Spleen (tissue), 11 donors: Measurements from ENCODE around the gene TCAIM. TPM values are rescaled to one million over a fixed set of nuclear protein-coding genes. Genes with fewer than 3 reads are reported as not detected.

ENCODE experiments used
- DNase-seq: peaks from one replicate; pipeline ENCODE4 v3.0.0-alpha.2; 2020
- H3K27ac ChIP-seq, 8 donors: fragments of 200-600 bp; sonication (generic) in 7 of 8; 1 replicate in 4 of 8; 2 replicates in 4 of 8; pipeline versions ENCODE4 v1.5.0 to v1.8.0; 2016 to 2021; ENCODE audit warnings: inconsistent platforms in 4 of 8, mild to moderate bottlenecking in 4 of 8, moderate library complexity in 1 of 8
- H3K27me3 ChIP-seq, 7 donors: fragments of 200-600 bp; sonication (generic) in 6 of 7; replicated peaks in 1 of 7; 1 replicate in 4 of 7; 2 replicates in 3 of 7; pipeline versions ENCODE4 v1.5.0 to v1.8.0; 2016 to 2021; ENCODE audit warnings: inconsistent platforms in 3 of 7, mild to moderate bottlenecking in 1 of 7
- H3K36me3 ChIP-seq, 6 donors: fragments of 200-600 bp; sonication (generic) in 5 of 6; 1 replicate in 4 of 6; 2 replicates in 2 of 6; pipeline versions ENCODE4 v1.5.0 to v1.8.0; 2016 to 2021; ENCODE audit warnings: inconsistent platforms in 2 of 6
- H3K4me1 ChIP-seq, 6 donors: fragments of 200-600 bp; sonication (generic) in 5 of 6; 1 replicate in 3 of 6; 2 replicates in 3 of 6; pipeline versions ENCODE4 v1.5.0 to v1.8.0; 2016 to 2021; ENCODE audit warnings: inconsistent platforms in 3 of 6
- H3K4me3 ChIP-seq, 8 donors: fragments of 200-600 bp; sonication (generic) in 7 of 8; 1 replicate in 4 of 8; 2 replicates in 4 of 8; pipeline versions ENCODE4 v1.5.0 to v1.8.0; 2016 to 2021; ENCODE audit warnings: inconsistent platforms in 4 of 8, mild to moderate bottlenecking in 4 of 8, moderate library complexity in 2 of 8
- H3K9me3 ChIP-seq, 8 donors: fragments of 200-600 bp; sonication (generic) in 7 of 8; 1 replicate in 4 of 8; 2 replicates in 4 of 8; pipeline versions ENCODE4 v1.5.0 to v1.8.0; 2016 to 2021; ENCODE audit warnings: inconsistent platforms in 4 of 8
- POLR2A ChIP-seq, 3 donors: fragments of 450-650 bp; IDR thresholded peaks; one replicate each; pipeline ENCODE4 v1.5.1; 2017; ENCODE audit warnings: antibody characterized with exemption in 3 of 3, mild to moderate bottlenecking in 1 of 3
- POLR2AphosphoS5 ChIP-seq, 3 donors: sonication (generic); formaldehyde crosslinking; IDR thresholded peaks; one replicate each; pipeline ENCODE4 v1.5.1; 2017; ENCODE audit warnings: antibody characterized with exemption in 3 of 3
- WGBS, 5 donors: extraction: QIAGEN DNeasy Blood & Tissue Kit in 3 of 5; methylation state at CpG; one replicate each; pipeline versions ENCODE4 v1.1.5 to v1.1.7; 2013 to 2018; 5-methylcytosine and 5-hydroxymethylcytosine counted together
- intact Hi-C: fragments of 100-400 bp; cut with DNase I; formaldehyde crosslinking; loops from one replicate; pipeline ENCODE4 v1.15.0; 2023; ENCODE audit warnings: low total_unique reads
- polyA plus RNA-seq, 3 donors: library from polyadenylated mRNA; stranded (reverse); fragments of 200-250 nt; gene quantifications; one replicate each; pipeline ENCODE4 v1.2.1, GENCODE V29; 2013
- total RNA-seq, 7 donors: library from RNA; depleted of rRNA in 3 of 7; stranded (reverse); fragments of >200 nt in 3 of 7; fragmentation: NEBNext Ultra II Directional in 4 of 7; extraction: Animal tissue kit (Norgen Biotek cat#: 25700) in 4 of 7; gene quantifications; one replicate each; pipeline versions ENCODE4 v1.1.0 to v1.2.1, GENCODE V29; 2016 to 2021
- TF ChIP-seq, protein P1 (sequence below), 11 experiments: fragments of 200-600 bp in 7 of 11; fragments of 450-650 bp in 4 of 11; sonication (generic) in 4 of 11; IDR thresholded peaks in 8 of 11; conservative IDR thresholded peaks in 3 of 11; 1 replicate in 7 of 11; 2 replicates in 4 of 11; pipeline versions ENCODE4 v1.4.0 to v1.8.0; 2016 to 2021; ENCODE audit warnings: antibody characterized with exemption in 11 of 11, inconsistent platforms in 4 of 11, mild to moderate bottlenecking in 1 of 11
- donor health status: healthy with polysubstance abuse.
- donor health status: DM: no; HTN: no; CAD: no; lungs with moderate emphysema.
- donor health status: DM: no; HTN: no; CAD: no.
- donor health status: Bipolar disorder and iron deficiency.
- donor health status: healthy.
- donor health status: DM: no; HTN: no; CAD: no.
- donor health status: DM: yes; HTN: yes; CAD: no.

Gene TCAIM
- total and polyA plus RNA-seq, 10 donors = 7.2 to 31.7 (median 22.9) TPM

DNA sequence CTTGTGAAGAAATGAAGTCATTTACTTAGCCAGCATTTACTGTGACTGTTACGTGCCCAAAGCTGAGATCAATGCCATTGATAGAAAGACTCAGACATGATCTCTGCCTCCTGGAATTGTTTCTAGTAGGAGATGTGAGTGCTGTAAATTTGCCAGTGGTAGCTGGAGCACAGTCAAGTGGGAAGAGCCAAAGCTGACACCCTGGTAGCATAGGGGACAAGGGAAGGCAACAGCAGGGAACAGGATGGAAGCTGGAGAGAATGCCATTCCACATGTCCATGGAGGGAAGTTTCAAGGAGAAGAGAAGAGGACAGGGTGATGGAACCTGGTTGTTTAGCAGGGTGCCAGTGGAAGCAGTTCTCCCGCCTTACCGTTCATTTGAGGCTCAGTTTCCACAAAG, 64.0 kb downstream of the TCAIM start:
- no peak for DNase-seq
- intact Hi-C loops = no loop called here
- no peak overlapping the region for H3K4me3 ChIP-seq
- H3K9me3 ChIP-seq = no peaks in the 10 kb centered on the region
- no peak overlapping the region for H3K27ac ChIP-seq
- H3K36me3 ChIP-seq = peaks cover 0 to 46% (median 6%) of the 10 kb centered on the region in 6 donors
- WGBS, 5 donors = 95 to 100% (median 98%) methylated on average over 3 of the region's 3 CpGs
- no peaks in the 10 kb centered on the region for H3K4me1 ChIP-seq
- TF ChIP-seq POLR2AphosphoS5 (IDR thresholded peaks at IDR 0.05) (no peak), POLR2A (IDR thresholded peaks at IDR 0.05) (no peak)
- TF ChIP-seq, protein P1, sequence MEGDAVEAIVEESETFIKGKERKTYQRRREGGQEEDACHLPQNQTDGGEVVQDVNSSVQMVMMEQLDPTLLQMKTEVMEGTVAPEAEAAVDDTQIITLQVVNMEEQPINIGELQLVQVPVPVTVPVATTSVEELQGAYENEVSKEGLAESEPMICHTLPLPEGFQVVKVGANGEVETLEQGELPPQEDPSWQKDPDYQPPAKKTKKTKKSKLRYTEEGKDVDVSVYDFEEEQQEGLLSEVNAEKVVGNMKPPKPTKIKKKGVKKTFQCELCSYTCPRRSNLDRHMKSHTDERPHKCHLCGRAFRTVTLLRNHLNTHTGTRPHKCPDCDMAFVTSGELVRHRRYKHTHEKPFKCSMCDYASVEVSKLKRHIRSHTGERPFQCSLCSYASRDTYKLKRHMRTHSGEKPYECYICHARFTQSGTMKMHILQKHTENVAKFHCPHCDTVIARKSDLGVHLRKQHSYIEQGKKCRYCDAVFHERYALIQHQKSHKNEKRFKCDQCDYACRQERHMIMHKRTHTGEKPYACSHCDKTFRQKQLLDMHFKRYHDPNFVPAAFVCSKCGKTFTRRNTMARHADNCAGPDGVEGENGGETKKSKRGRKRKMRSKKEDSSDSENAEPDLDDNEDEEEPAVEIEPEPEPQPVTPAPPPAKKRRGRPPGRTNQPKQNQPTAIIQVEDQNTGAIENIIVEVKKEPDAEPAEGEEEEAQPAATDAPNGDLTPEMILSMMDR (IDR thresholded peaks at IDR 0.05 in 8 of 11, conservative IDR thresholded peaks at IDR 0.05 in 3 of 11) = no peak
- no peaks in the 10 kb centered on the region for H3K27me3 ChIP-seq

DNA sequence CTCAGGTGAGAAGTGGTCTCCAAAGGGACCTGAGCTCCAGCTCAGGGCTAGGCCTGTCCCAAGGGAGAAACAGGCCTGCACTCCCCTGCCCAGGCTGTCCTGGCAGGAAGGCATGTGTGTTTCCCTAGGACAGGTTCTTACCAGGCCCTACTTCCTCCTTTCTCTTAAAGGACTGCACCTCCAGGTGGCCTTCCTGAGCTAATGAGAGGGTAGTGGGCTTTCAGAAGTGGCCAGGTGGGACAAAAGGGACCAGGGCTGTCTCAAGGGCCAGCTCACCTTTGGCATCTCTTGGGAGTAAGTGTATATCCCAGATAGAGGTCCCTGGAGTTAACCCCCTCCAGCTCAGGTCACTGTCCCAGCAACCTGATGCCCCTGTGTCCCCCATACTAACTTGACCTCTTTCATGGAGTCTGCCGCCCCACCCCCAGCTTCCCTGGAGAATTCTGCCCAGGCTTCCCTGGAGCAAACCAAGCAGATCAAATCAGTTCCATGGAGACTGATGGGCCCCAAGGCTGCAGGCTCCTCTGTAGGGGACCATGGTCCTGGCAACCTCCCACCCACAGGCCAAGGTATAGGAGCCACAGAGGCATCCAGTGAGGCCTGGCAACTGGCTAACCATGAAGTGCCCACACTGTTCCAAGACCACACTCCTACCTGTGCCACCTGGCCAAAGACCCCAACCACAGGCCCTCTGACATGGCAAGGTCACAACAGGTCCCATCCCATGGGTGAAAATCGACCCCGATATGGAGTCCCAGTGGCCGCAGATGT, 71.3 kb downstream of the TCAIM start:
- DNase-seq = no peak
- 73 to 97% (median 87%) methylated on average over 4 of the region's 4 CpGs for WGBS, 5 donors
- peak overlapping the region in 1 of 8 donors; percentile 9 for H3K27ac ChIP-seq
- H3K4me3 ChIP-seq = no peak overlapping the region
- peaks cover 0 to 17% (median 0%) of the 10 kb centered on the region in 6 donors for H3K4me1 ChIP-seq
- no peak for TF ChIP-seq POLR2A (IDR thresholded peaks at IDR 0.05)
- TF ChIP-seq, protein P1 (IDR thresholded peaks at IDR 0.05 in 8 of 11, conservative IDR thresholded peaks at IDR 0.05 in 3 of 11) = no peak
- TF ChIP-seq POLR2AphosphoS5 (IDR thresholded peaks at IDR 0.05) = no peak
- peaks cover 0 to 15% (median 0%) of the 10 kb centered on the region in 6 donors for H3K36me3 ChIP-seq
- no peaks in the 10 kb centered on the region for H3K27me3 ChIP-seq
- intact Hi-C loops = no loop called here
- H3K9me3 ChIP-seq = no peaks in the 10 kb centered on the region

DNA sequence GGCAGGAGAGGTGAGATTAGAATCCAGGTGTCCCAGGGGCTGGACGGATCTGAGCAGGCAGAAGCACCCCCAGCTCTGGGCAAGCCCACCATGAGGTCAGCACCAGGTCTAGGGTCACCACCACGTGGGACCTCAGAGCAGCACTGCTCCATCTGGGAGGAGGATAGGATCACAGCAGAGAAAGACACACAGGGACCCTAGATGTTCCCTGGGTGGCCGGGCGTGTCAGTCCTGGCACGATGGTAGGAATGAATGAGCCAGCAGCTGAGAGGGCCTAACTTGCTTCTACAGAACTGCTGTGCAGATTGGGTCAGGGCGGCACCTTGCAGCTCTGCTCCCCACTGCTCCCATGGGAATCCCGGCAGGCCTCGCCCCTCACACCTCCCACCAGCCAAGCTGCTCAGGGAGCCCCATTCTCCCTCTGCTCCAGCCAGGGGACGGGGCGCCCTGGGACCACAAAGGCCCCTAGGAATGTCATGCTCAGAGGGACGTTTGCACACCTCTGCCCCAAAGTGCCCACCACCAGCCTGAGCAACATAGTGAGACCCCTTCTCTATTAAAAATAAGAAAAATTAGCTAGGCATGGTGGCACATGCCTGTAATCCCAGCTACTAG, 72.6 kb downstream of the TCAIM start:
- WGBS, 5 donors = 74 to 92% (median 89%) methylated on average over 8 to 11 of the region's 11 CpGs

More for the DNA sequence above, 72.6 kb downstream of the TCAIM start:
- H3K27ac ChIP-seq = peak overlapping the region in 2 of 8 donors; percentile 64 to 73
- no peak overlapping the region for H3K4me3 ChIP-seq
- no peaks in the 10 kb centered on the region for H3K9me3 ChIP-seq
- peak in 1 of 3 donors; percentile 10 for TF ChIP-seq POLR2AphosphoS5 (IDR thresholded peaks at IDR 0.05)
- TF ChIP-seq, protein P1 (IDR thresholded peaks at IDR 0.05 in 8 of 11, conservative IDR thresholded peaks at IDR 0.05 in 3 of 11) = no peak
- TF ChIP-seq POLR2A (IDR thresholded peaks at IDR 0.05) = no peak
- intact Hi-C loops = no loop called here
- H3K27me3 ChIP-seq = no peaks in the 10 kb centered on the region
- peaks cover 0 to 17% (median 0%) of the 10 kb centered on the region in 6 donors for H3K4me1 ChIP-seq
- DNase-seq = no peak
- H3K36me3 ChIP-seq = peaks cover 0 to 15% (median 0%) of the 10 kb centered on the region in 6 donors
